IMR-90 (cell line): ENCODE data around the gene KRTAP4-12. TPM values are rescaled to one million over a fixed set of nuclear protein-coding genes. Genes with fewer than 3 reads are reported as not detected.

ENCODE experiments used
- ATAC-seq: fragments of 200-7000 bp; cut with Tn5 transposase; 2 replicates; pipeline ENCODE4 v1.9.1; 2020; ENCODE audit warnings: low read depth, mild to moderate bottlenecking, moderate library complexity
- BruUV-seq: library from RNA; stranded (reverse); fragments of 400-500 nt; replicated peaks from 2 replicates; lab custom pipeline; 2021; lab: Mats Ljungman, UMichigan
- CTCF ChIA-PET: fragments of 300-600 bp; formaldehyde crosslinking; extraction: SDS; loops from one replicate; lab custom pipeline; 2021; ENCODE audit warnings: antibody characterized with exemption; lab: Yijun Ruan, JAX
- POLR2A ChIA-PET: fragments of 300-600 bp; sonication (Branson Sonifier 250); formaldehyde crosslinking; loops from one replicate; lab custom pipeline; 2022; ENCODE audit warnings: antibody characterized with exemption; ENCODE audit not compliant: unreplicated experiment; lab: Charles Lee
- DNase-seq: peaks from one replicate; pipeline ENCODE4 v3.0.0; 2013
- H2AFZ ChIP-seq: replicated peaks from 2 replicates; pipeline ENCODE3; 2013; ENCODE audit warnings: low read length, mild to moderate bottlenecking; ENCODE audit not compliant: poor library complexity
- H2AK5ac ChIP-seq: 2 replicates; pipeline ENCODE4 v1.6.1; 2013; ENCODE audit warnings: low read depth, low read length, inconsistent platforms
- H2AK9ac ChIP-seq: replicated peaks from 2 replicates; pipeline ENCODE3; 2013; ENCODE audit warnings: mild to moderate bottlenecking, low read depth, low read length, moderate library complexity; ENCODE audit not compliant: poor library complexity
- H2BK120ac ChIP-seq: 2 replicates; pipeline ENCODE4 v1.6.1; 2013; ENCODE audit warnings: low read depth, low read length, inconsistent platforms
- H2BK15ac ChIP-seq: 3 replicates; pipeline ENCODE4 v1.6.1; 2013; ENCODE audit warnings: low read depth, low read length, inconsistent platforms
- H2BK20ac ChIP-seq: 2 replicates; pipeline ENCODE4 v1.6.1; 2013; ENCODE audit warnings: low read depth, mild to moderate bottlenecking, inconsistent platforms, low read length, moderate library complexity
- H2BK5ac ChIP-seq: 2 replicates; pipeline ENCODE4 v1.6.1; 2013; ENCODE audit warnings: mild to moderate bottlenecking, low read depth, low read length, inconsistent platforms; ENCODE audit not compliant: poor library complexity, severe bottlenecking
- H3K14ac ChIP-seq: replicated peaks from 2 replicates; pipeline ENCODE4 v1.6.1; 2013; ENCODE audit warnings: low read depth, low read length, inconsistent platforms
- H3K18ac ChIP-seq: 2 replicates; pipeline ENCODE4 v1.6.1; 2013; ENCODE audit warnings: low read depth, low read length, control low read depth
- H3K23ac ChIP-seq: 2 replicates; pipeline ENCODE4 v1.6.1; 2013; ENCODE audit warnings: low read depth, low read length, inconsistent platforms
- H3K27ac ChIP-seq: 2 replicates; pipeline ENCODE4 v1.5.1; 2013; ENCODE audit warnings: mild to moderate bottlenecking, control low read depth, low read length; ENCODE audit not compliant: insufficient read depth
- H3K27me3 ChIP-seq: 2 replicates; pipeline ENCODE4 v1.6.1; 2013; ENCODE audit warnings: low read length; ENCODE audit not compliant: control insufficient read depth, insufficient read depth
- H3K36me3 ChIP-seq: 2 replicates; pipeline ENCODE4 v1.6.1; 2013; ENCODE audit warnings: low read length, mixed read lengths; ENCODE audit not compliant: control insufficient read depth, insufficient read depth
- H3K4ac ChIP-seq: 2 replicates; pipeline ENCODE4 v1.6.1; 2013; ENCODE audit warnings: low read depth, low read length, inconsistent platforms
- H3K4me1 ChIP-seq: 2 replicates; pipeline ENCODE4 v1.6.1; 2013; ENCODE audit warnings: low read length, mixed read lengths; ENCODE audit not compliant: control insufficient read depth, insufficient read depth
- H3K4me2 ChIP-seq: 2 replicates; pipeline ENCODE4 v1.6.1; 2013; ENCODE audit warnings: low read depth, mild to moderate bottlenecking, control low read depth, low read length, moderate library complexity
- H3K4me3 ChIP-seq: 2 replicates; pipeline ENCODE4 v1.5.1; 2013; ENCODE audit warnings: low read depth, mild to moderate bottlenecking, control low read depth, low read length, moderate library complexity; ENCODE audit not compliant: insufficient read depth
- H3K56ac ChIP-seq: 2 replicates; pipeline ENCODE4 v1.6.1; 2013; ENCODE audit warnings: low read length, inconsistent platforms; ENCODE audit not compliant: insufficient read depth; ENCODE audit errors: extremely low read depth
- H3K79me1 ChIP-seq, 2 experiments: 2 replicates each; pipeline ENCODE4 v1.6.1; 2013; ENCODE audit warnings: low read length in 2 of 2, inconsistent platforms in 1 of 2, low read depth in 1 of 2
- H3K9ac ChIP-seq: 2 replicates; pipeline ENCODE4 v1.6.1; 2013; ENCODE audit warnings: low read depth, low read length, control low read depth
- H3K9me1 ChIP-seq: 2 replicates; pipeline ENCODE4 v1.6.1; 2013; ENCODE audit warnings: low read length, inconsistent platforms; ENCODE audit not compliant: insufficient read depth
- H3K9me3 ChIP-seq: 2 replicates; pipeline ENCODE4 v1.6.1; 2013; ENCODE audit warnings: low read length; ENCODE audit not compliant: control insufficient read depth, insufficient read depth
- H4K20me1 ChIP-seq: 2 replicates; pipeline ENCODE4 v1.6.1; 2013; ENCODE audit warnings: low read length, inconsistent platforms; ENCODE audit not compliant: insufficient read depth
- H4K5ac ChIP-seq: 2 replicates; pipeline ENCODE4 v1.6.1; 2013; ENCODE audit warnings: mild to moderate bottlenecking, low read depth, low read length, control low read depth
- H4K8ac ChIP-seq, 2 experiments: 2 replicates each; pipeline ENCODE4 v1.6.1; 2013; ENCODE audit warnings: low read depth in 2 of 2, low read length in 2 of 2, control low read depth in 1 of 2, inconsistent platforms in 1 of 2
- H4K91ac ChIP-seq: 2 replicates; pipeline ENCODE4 v1.6.1; 2013; ENCODE audit warnings: low read depth, low read length, inconsistent platforms; ENCODE audit not compliant: insufficient read depth
- BHLHE40 ChIP-seq: fragments of 150-350 bp; IDR thresholded peaks from 2 replicates; pipeline ENCODE4 v1.6.1; 2016; ENCODE audit warnings: mild to moderate bottlenecking, low read depth, low read length
- CEBPB ChIP-seq: IDR thresholded peaks from 2 replicates; pipeline ENCODE4 v1.6.1; 2012; ENCODE audit warnings: low read depth, low read length, improper control_type of control experiment
- FOS ChIP-seq: fragments of 150-350 bp; IDR thresholded peaks from 2 replicates; pipeline ENCODE4 v1.6.1; 2016; ENCODE audit warnings: low read depth, low read length
- MAFK ChIP-seq: IDR thresholded peaks from 2 replicates; pipeline ENCODE4 v1.6.1; 2012; ENCODE audit warnings: low read depth, low read length, improper control_type of control experiment
- MAZ ChIP-seq: IDR thresholded peaks from 2 replicates; pipeline ENCODE4 v1.6.1; 2012; ENCODE audit warnings: low read depth, mild to moderate bottlenecking, low read length, improper control_type of control experiment, moderate library complexity, borderline replicate concordance
- MXI1 ChIP-seq: IDR thresholded peaks from 2 replicates; pipeline ENCODE4 v1.6.1; 2012; ENCODE audit warnings: low read depth, mild to moderate bottlenecking, low read length, moderate library complexity, borderline replicate concordance
- NFE2L2 ChIP-seq: fragments of 150-350 bp; IDR thresholded peaks from 2 replicates; pipeline ENCODE4 v1.6.1; 2016; ENCODE audit warnings: low read depth, mild to moderate bottlenecking, low read length
- POLR2A ChIP-seq: IDR thresholded peaks from 2 replicates; pipeline ENCODE4 v1.6.1; 2012; ENCODE audit warnings: mild to moderate bottlenecking, low read depth, low read length
- RAD21 ChIP-seq: IDR thresholded peaks from 2 replicates; pipeline ENCODE4 v1.6.1; 2012; ENCODE audit warnings: low read length, improper control_type of control experiment
- RCOR1 ChIP-seq: IDR thresholded peaks from 2 replicates; pipeline ENCODE4 v1.6.1; 2012; ENCODE audit warnings: mild to moderate bottlenecking, low read length, improper control_type of control experiment; ENCODE audit not compliant: insufficient replicate concordance
- RFX5 ChIP-seq: IDR thresholded peaks from 2 replicates; pipeline ENCODE4 v1.8.0; 2012; ENCODE audit warnings: low read depth, mild to moderate bottlenecking, low read length, moderate library complexity
- SMC3 ChIP-seq: fragments of 150-350 bp; IDR thresholded peaks from 2 replicates; pipeline ENCODE4 v1.6.1; 2016; ENCODE audit warnings: low read depth, mild to moderate bottlenecking, antibody characterized with exemption, low read length, moderate library complexity
- WGBS, 2 experiments: methylation state at CpG; one replicate each; pipeline versions ENCODE4 v1.1.5 to v1.1.7; 2013; ENCODE audit warnings: missing lambda C conversion rate in 2 of 2; ENCODE audit not compliant: insufficient read length in 1 of 2; ENCODE audit errors: extremely low coverage in 2 of 2; 5-methylcytosine and 5-hydroxymethylcytosine counted together
- dilution Hi-C: fragments of 300-500 bp; cut with HindIII; formaldehyde crosslinking; loops from one replicate; pipeline ENCODE4 v1.14.3; 2018; ENCODE audit warnings: low sequenced_read_pairs; ENCODE audit not compliant: unreplicated experiment
- in situ Hi-C: fragments of 300-500 bp; cut with MboI; formaldehyde crosslinking; loops from 3 replicates; pipeline ENCODE4 v1.14.3; 2019; ENCODE audit warnings: low sequenced_read_pairs, inconsistent platforms, mixed read lengths
- intact Hi-C: fragments of 100-400 bp; cut with micrococcal nuclease; formaldehyde crosslinking; loops from 2 replicates; pipeline ENCODE4 v1.10.0; 2022
- polyA plus RNA-seq, 3 experiments: library from polyadenylated mRNA; depleted of rRNA; stranded (reverse); fragments of >200 nt; gene quantifications; 2 replicates each; pipeline ENCODE4 v1.2.3, GENCODE V29; 2012; ENCODE audit warnings: low replicate concordance in 1 of 3
- total RNA-seq: library from RNA; depleted of rRNA; stranded (reverse); fragments of >200 nt; gene quantifications from 2 replicates; pipeline ENCODE4 v1.2.3, GENCODE V29; 2012
- TF ChIP-seq, protein P1 (sequence below): conservative IDR thresholded peaks from 2 replicates; pipeline ENCODE4 v1.5.1; 2012; ENCODE audit warnings: mild to moderate bottlenecking, low read depth, low read length, improper control_type of control experiment
- TF ChIP-seq, protein P2 (sequence below): fragments of 150-350 bp; IDR thresholded peaks from 2 replicates; pipeline ENCODE4 v1.6.1; 2017; ENCODE audit warnings: mild to moderate bottlenecking, antibody characterized with exemption, low read length, low read depth
- TF ChIP-seq, protein P3 (sequence below): fragments of 150-350 bp; IDR thresholded peaks from 2 replicates; pipeline ENCODE4 v1.6.1; 2016; ENCODE audit warnings: low read depth, mild to moderate bottlenecking, low read length, moderate library complexity, borderline replicate concordance

The KRTAP4-12 gene
- total and polyA plus RNA-seq, 2 of the 4 experiments (the other 2 are of a cell fraction) = 0.18 to 1.1 TPM

DNA sequence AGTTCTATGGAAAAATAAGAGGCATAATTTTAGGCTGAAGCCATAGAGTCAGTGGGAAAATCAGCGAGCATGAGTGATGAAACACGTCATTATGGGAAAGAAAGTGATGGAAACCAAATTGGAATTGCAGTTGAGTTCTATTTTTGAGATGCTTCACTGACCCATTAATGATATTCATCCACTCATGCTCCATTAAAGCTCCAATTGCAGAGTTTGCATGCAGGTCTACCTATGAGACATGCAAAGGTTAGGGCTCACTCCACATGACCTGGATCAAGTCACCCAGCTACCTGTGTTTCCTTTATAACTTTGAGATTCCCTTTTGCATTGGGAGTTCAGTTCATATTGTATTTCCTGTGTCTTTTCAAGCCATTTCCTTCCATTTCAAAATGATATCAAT is 50.3 kb downstream of the KRTAP4-12 start:
- ATAC-seq (no peak), DNase-seq (no peak)
- H4K91ac ChIP-seq = no peak overlapping the region
- no peak overlapping the region for H3K4me2 ChIP-seq
- H3K14ac ChIP-seq = no peak overlapping the region
- no peak for TF ChIP-seq RAD21
- TF ChIP-seq FOS = no peak
- TF ChIP-seq RCOR1 = no peak
- TF ChIP-seq MXI1 = no peak
- TF ChIP-seq NFE2L2 = no peak
- TF ChIP-seq CEBPB = no peak
- no peak for TF ChIP-seq MAZ
- no peak for TF ChIP-seq MAFK
- no peak for TF ChIP-seq RFX5
- TF ChIP-seq SMC3 = no peak
- TF ChIP-seq, protein P1, sequence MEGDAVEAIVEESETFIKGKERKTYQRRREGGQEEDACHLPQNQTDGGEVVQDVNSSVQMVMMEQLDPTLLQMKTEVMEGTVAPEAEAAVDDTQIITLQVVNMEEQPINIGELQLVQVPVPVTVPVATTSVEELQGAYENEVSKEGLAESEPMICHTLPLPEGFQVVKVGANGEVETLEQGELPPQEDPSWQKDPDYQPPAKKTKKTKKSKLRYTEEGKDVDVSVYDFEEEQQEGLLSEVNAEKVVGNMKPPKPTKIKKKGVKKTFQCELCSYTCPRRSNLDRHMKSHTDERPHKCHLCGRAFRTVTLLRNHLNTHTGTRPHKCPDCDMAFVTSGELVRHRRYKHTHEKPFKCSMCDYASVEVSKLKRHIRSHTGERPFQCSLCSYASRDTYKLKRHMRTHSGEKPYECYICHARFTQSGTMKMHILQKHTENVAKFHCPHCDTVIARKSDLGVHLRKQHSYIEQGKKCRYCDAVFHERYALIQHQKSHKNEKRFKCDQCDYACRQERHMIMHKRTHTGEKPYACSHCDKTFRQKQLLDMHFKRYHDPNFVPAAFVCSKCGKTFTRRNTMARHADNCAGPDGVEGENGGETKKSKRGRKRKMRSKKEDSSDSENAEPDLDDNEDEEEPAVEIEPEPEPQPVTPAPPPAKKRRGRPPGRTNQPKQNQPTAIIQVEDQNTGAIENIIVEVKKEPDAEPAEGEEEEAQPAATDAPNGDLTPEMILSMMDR = no peak
- TF ChIP-seq, protein P2, sequence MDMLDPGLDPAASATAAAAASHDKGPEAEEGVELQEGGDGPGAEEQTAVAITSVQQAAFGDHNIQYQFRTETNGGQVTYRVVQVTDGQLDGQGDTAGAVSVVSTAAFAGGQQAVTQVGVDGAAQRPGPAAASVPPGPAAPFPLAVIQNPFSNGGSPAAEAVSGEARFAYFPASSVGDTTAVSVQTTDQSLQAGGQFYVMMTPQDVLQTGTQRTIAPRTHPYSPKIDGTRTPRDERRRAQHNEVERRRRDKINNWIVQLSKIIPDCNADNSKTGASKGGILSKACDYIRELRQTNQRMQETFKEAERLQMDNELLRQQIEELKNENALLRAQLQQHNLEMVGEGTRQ = no peak
- TF ChIP-seq, protein P3, sequence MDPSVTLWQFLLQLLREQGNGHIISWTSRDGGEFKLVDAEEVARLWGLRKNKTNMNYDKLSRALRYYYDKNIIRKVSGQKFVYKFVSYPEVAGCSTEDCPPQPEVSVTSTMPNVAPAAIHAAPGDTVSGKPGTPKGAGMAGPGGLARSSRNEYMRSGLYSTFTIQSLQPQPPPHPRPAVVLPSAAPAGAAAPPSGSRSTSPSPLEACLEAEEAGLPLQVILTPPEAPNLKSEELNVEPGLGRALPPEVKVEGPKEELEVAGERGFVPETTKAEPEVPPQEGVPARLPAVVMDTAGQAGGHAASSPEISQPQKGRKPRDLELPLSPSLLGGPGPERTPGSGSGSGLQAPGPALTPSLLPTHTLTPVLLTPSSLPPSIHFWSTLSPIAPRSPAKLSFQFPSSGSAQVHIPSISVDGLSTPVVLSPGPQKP = no peak
- TF ChIP-seq POLR2A = no peak
- no peak for TF ChIP-seq BHLHE40
- no peak overlapping the region for H3K27ac ChIP-seq
- ChIA-PET CTCF (no interaction called here), POLR2A (no interaction called here)
- H3K79me1 ChIP-seq = no peaks in the 10 kb centered on the region
- in situ Hi-C loops = no loop called here
- H3K23ac ChIP-seq = no peak overlapping the region
- H3K9me1 ChIP-seq = no peaks in the 10 kb centered on the region
- no peaks in the 10 kb centered on the region for H4K20me1 ChIP-seq
- dilution Hi-C loops = no loop called here
- H2AK5ac ChIP-seq = no peak overlapping the region
- H3K9me3 ChIP-seq = no peaks in the 10 kb centered on the region
- no peak overlapping the region for H4K8ac ChIP-seq
- no peak overlapping the region for H2BK20ac ChIP-seq
- no peak overlapping the region for H2BK5ac ChIP-seq
- no TSS peak for BruUV-seq
- no peak overlapping the region for H3K18ac ChIP-seq
- no peaks in the 10 kb centered on the region for H3K4me1 ChIP-seq
- no peak overlapping the region for H3K4me3 ChIP-seq
- H2AK9ac ChIP-seq = no peak overlapping the region
- H3K56ac ChIP-seq = no peak overlapping the region
- no peaks in the 10 kb centered on the region for H3K27me3 ChIP-seq
- no peaks in the 10 kb centered on the region for H3K36me3 ChIP-seq
- no peak overlapping the region for H2BK120ac ChIP-seq
- no CpG with 5 or more reads among the region's 2 CpGs for WGBS, 2 experiments
- no peak overlapping the region for H2AFZ ChIP-seq
- H4K5ac ChIP-seq = no peak overlapping the region
- no peak overlapping the region for H3K4ac ChIP-seq
- intact Hi-C loops = no loop called here
- no peak overlapping the region for H3K9ac ChIP-seq
- no peak overlapping the region for H2BK15ac ChIP-seq
